NT2/D1 (cell line): ENCODE measurements around the gene RAP1GAP2.

Experiments
- YY1 ChIP-seq: IDR thresholded peaks from 2 replicates; pipeline ENCODE4 v1.6.1; 2011; ENCODE audit not compliant: insufficient read length, insufficient read depth
- ZNF274 ChIP-seq: IDR thresholded peaks from 2 replicates; pipeline ENCODE4 v1.6.1; 2011; ENCODE audit warnings: mild to moderate bottlenecking, low read depth, low read length

GRCh38 chr17:3009411-3009920, 213.2 kb downstream of the RAP1GAP2 start:
- TF ChIP-seq ZNF274 = no peak
- TF ChIP-seq YY1 = no peak
